HepG2 (cell line): ENCODE results near the gene EXOC3L4. TPM values are rescaled to one million over a fixed set of nuclear protein-coding genes. Genes with fewer than 3 reads are reported as not detected.

Experiments used
- ARID2 ChIP-seq: sonication (generic); formaldehyde crosslinking; IDR thresholded peaks from 2 replicates; pipeline ENCODE4 v1.8.1; 2022; ENCODE audit warnings: mild to moderate bottlenecking, missing genetic modification reagents, borderline replicate concordance
- CCDC6 ChIP-seq: sonication (generic); formaldehyde crosslinking; IDR thresholded peaks from 2 replicates; pipeline ENCODE4 v1.8.1; 2022; ENCODE audit warnings: mild to moderate bottlenecking, missing genetic modification reagents, moderate library complexity
- CEBPZ ChIP-seq: IDR thresholded peaks from 2 replicates; pipeline ENCODE4 v1.6.1; 2012; ENCODE audit warnings: low read length, improper control_type of control experiment
- CENPT ChIP-seq: sonication (generic); formaldehyde crosslinking; IDR thresholded peaks from 2 replicates; pipeline ENCODE4 v1.8.0; 2022; ENCODE audit warnings: low read depth, mild to moderate bottlenecking, moderate library complexity, missing genetic modification reagents
- DMAP1 ChIP-seq: IDR thresholded peaks from 2 replicates; pipeline ENCODE4 v1.6.1; 2016
- DNMT1 ChIP-seq: sonication (generic); formaldehyde crosslinking; IDR thresholded peaks from 2 replicates; pipeline ENCODE4 v1.5.1; 2020; ENCODE audit warnings: mild to moderate bottlenecking, missing genetic modification reagents
- E2F1 ChIP-seq: sonication (generic); formaldehyde crosslinking; IDR thresholded peaks from 2 replicates; pipeline ENCODE4 v1.5.0; 2020; ENCODE audit warnings: missing genetic modification reagents
- GLI4 ChIP-seq: sonication (generic); formaldehyde crosslinking; IDR thresholded peaks from 2 replicates; pipeline ENCODE4 v1.5.1; 2020; ENCODE audit warnings: missing genetic modification reagents, mild to moderate bottlenecking, moderate library complexity, borderline replicate concordance
- MBD4 ChIP-seq: IDR thresholded peaks from 2 replicates; pipeline ENCODE4 v1.6.1; 2012; ENCODE audit warnings: low read length, inconsistent platforms, borderline replicate concordance
- MNT ChIP-seq: fragments of 450-650 bp; IDR thresholded peaks from 2 replicates; pipeline ENCODE4 v1.6.1; 2016
- MYC ChIP-seq: sonication (generic); formaldehyde crosslinking; IDR thresholded peaks from 2 replicates; pipeline ENCODE4 v1.9.0; 2021; ENCODE audit warnings: missing genetic modification reagents, borderline replicate concordance
- MZF1 ChIP-seq: sonication (generic); formaldehyde crosslinking; IDR thresholded peaks from 2 replicates; pipeline ENCODE4 v1.8.1; 2023; ENCODE audit warnings: mild to moderate bottlenecking, missing genetic modification reagents, borderline replicate concordance
- SMAD9 ChIP-seq: sonication (generic); formaldehyde crosslinking; IDR thresholded peaks from 2 replicates; pipeline ENCODE4 v1.5.1; 2020; ENCODE audit warnings: mild to moderate bottlenecking, missing genetic modification reagents
- SMYD3 ChIP-seq: sonication (generic); formaldehyde crosslinking; IDR thresholded peaks from 2 replicates; pipeline ENCODE4 v1.8.1; 2023; ENCODE audit warnings: mild to moderate bottlenecking, missing genetic modification reagents
- SNRNP70 ChIP-seq: fragments of 200-400 bp; formaldehyde crosslinking; IDR thresholded peaks from 2 replicates; pipeline ENCODE4 v1.6.1; 2017; ENCODE audit warnings: mild to moderate bottlenecking, low read depth, low read length, moderate library complexity
- SP5 ChIP-seq: IDR thresholded peaks from 2 replicates; pipeline ENCODE4 v1.6.1; 2016; ENCODE audit warnings: low read depth, borderline replicate concordance
- ZBTB7B ChIP-seq: sonication (generic); formaldehyde crosslinking; IDR thresholded peaks from 2 replicates; pipeline ENCODE4 v1.4.0; 2020; ENCODE audit warnings: missing genetic modification reagents
- ZNF235 ChIP-seq: sonication (generic); formaldehyde crosslinking; IDR thresholded peaks from 2 replicates; pipeline ENCODE4 v1.8.1; 2023; ENCODE audit warnings: mild to moderate bottlenecking, missing genetic modification reagents, borderline replicate concordance
- ZNF274 ChIP-seq: sonication (generic); formaldehyde crosslinking; IDR thresholded peaks from 2 replicates; pipeline ENCODE4 v1.5.1; 2020; ENCODE audit warnings: mild to moderate bottlenecking, missing genetic modification reagents
- ZNF329 ChIP-seq: sonication (generic); formaldehyde crosslinking; IDR thresholded peaks from 2 replicates; pipeline ENCODE4 v1.9.0; 2021; ENCODE audit warnings: low read depth, mild to moderate bottlenecking, missing genetic modification reagents
- ZNF34 ChIP-seq: sonication (generic); formaldehyde crosslinking; IDR thresholded peaks from 2 replicates; pipeline ENCODE4 v1.4.0; 2020; ENCODE audit warnings: mild to moderate bottlenecking, missing genetic modification reagents, borderline replicate concordance
- ZNF431 ChIP-seq: sonication (generic); formaldehyde crosslinking; IDR thresholded peaks from 2 replicates; pipeline ENCODE4 v1.9.0; 2022; ENCODE audit warnings: missing genetic modification reagents, low read depth, mild to moderate bottlenecking, borderline replicate concordance
- ZNF598 ChIP-seq: sonication (generic); formaldehyde crosslinking; IDR thresholded peaks from 2 replicates; pipeline ENCODE4 v1.5.1; 2020; ENCODE audit warnings: mild to moderate bottlenecking, missing genetic modification reagents, borderline replicate concordance
- ZNF691 ChIP-seq: sonication (generic); formaldehyde crosslinking; IDR thresholded peaks from 2 replicates; pipeline ENCODE4 v1.4.0; 2020; ENCODE audit warnings: missing genetic modification reagents, low read depth, mild to moderate bottlenecking, borderline replicate concordance
- ZNF83 ChIP-seq: sonication (generic); formaldehyde crosslinking; IDR thresholded peaks from 2 replicates; pipeline ENCODE4 v1.4.0; 2020; ENCODE audit warnings: missing genetic modification reagents, mild to moderate bottlenecking, borderline replicate concordance
- polyA plus RNA-seq, 8 experiments: library from polyadenylated mRNA; depleted of rRNA in 3 of 8; stranded (reverse) in 7 of 8; unstranded in 1 of 8; fragments of >200 nt; fragmentation: Illumina TruSeq in 4 of 8; extraction: Trizol in 4 of 8; gene quantifications; 2 replicates each; pipeline versions ENCODE4 v1.2.1 to v1.2.3, GENCODE V29; 2011 to 2016; ENCODE audit warnings: low read depth in 4 of 8, missing spikeins in 1 of 8, mixed read lengths in 1 of 8; ENCODE audit not compliant: insufficient read depth in 1 of 8
- total RNA-seq, 5 experiments: library from RNA; depleted of rRNA; stranded (reverse); fragments of >200 nt; fragmentation: Illumina TruSeq; extraction: Trizol; gene quantifications; 2 replicates each; pipeline ENCODE4 v1.2.3, GENCODE V29; 2016; ENCODE audit warnings: low read depth in 1 of 5

The EXOC3L4 gene
- total and polyA plus RNA-seq, 2 of the 13 experiments (the other 11 are each of a cell fraction or from before 2014, with no cell fraction given): 11.8 to 27.0 TPM

GRCh38 chr14:103074729-103075367 is 19.7 kb upstream of the EXOC3L4 start (continued):
- TF ChIP-seq SMYD3 (CRISPR knock-in tag) (no peak), ZNF431 (CRISPR knock-in tag) (no peak), CEBPZ (no peak), MNT (no peak), SP5 (peak; percentile 72; the same call in 1 of the 2 replicates), DNMT1 (CRISPR knock-in tag) (no peak), MYC (CRISPR knock-in tag) (peak; percentile 12; the same call in 1 of the 2 replicates), DMAP1 (CRISPR knock-in tag) (no peak), MBD4 (no peak), CCDC6 (CRISPR knock-in tag) (no peak), ZNF329 (CRISPR knock-in tag) (no peak), ARID2 (CRISPR knock-in tag) (no peak), CENPT (CRISPR knock-in tag) (no peak), ZNF274 (CRISPR knock-in tag) (no peak), E2F1 (CRISPR knock-in tag) (no peak), ZNF598 (CRISPR knock-in tag) (0 out of 2 replicates have a peak, but pooled peaks have one; percentile 5), SNRNP70 (no peak), ZNF83 (no peak), MZF1 (CRISPR knock-in tag) (no peak), SMAD9 (no peak), ZBTB7B (CRISPR knock-in tag) (no peak; the same call in 1 of the 2 replicates), GLI4 (CRISPR knock-in tag) (no peak), ZNF34 (CRISPR knock-in tag) (no peak), ZNF691 (CRISPR knock-in tag) (no peak), ZNF235 (CRISPR knock-in tag) (no peak)
